Liver (tissue), 9 donors: ENCODE results near the gene NOP16. TPM values are rescaled to one million over a fixed set of nuclear protein-coding genes. Genes with fewer than 3 reads are reported as not detected.

Experiments used
- DNase-seq: peaks from one replicate; pipeline ENCODE4 v3.0.0-alpha.2; 2017; ENCODE audit warnings: low spot score
- H3K27ac ChIP-seq, 2 donors: one replicate each; pipeline ENCODE4 v1.7.0; 2013; ENCODE audit warnings: inconsistent platforms in 2 of 2, low read length in 2 of 2, control low read depth in 1 of 2, low read depth in 1 of 2, mild to moderate bottlenecking in 1 of 2
- H3K27me3 ChIP-seq, 4 donors: one replicate each; pipeline versions ENCODE4 v1.6.1 to v1.7.0; 2013; ENCODE audit warnings: low read length in 3 of 4, inconsistent platforms in 1 of 4, mild to moderate bottlenecking in 1 of 4, moderate library complexity in 1 of 4; ENCODE audit not compliant: control insufficient read depth in 4 of 4, insufficient read depth in 4 of 4
- H3K36me3 ChIP-seq, 4 donors: one replicate each; pipeline versions ENCODE4 v1.6.1 to v1.7.0; 2013; ENCODE audit warnings: low read length in 3 of 4, mild to moderate bottlenecking in 3 of 4, low read depth in 1 of 4, moderate library complexity in 1 of 4; ENCODE audit not compliant: control insufficient read depth in 4 of 4, insufficient read depth in 3 of 4
- H3K4me1 ChIP-seq, 4 donors: one replicate each; pipeline versions ENCODE4 v1.6.1 to v1.7.0; 2013; ENCODE audit warnings: low read length in 3 of 4, mild to moderate bottlenecking in 3 of 4, moderate library complexity in 1 of 4; ENCODE audit not compliant: control insufficient read depth in 4 of 4, insufficient read depth in 4 of 4
- H3K4me3 ChIP-seq, 3 donors: one replicate each; pipeline versions ENCODE4 v1.6.1 to v1.7.0; 2013; ENCODE audit warnings: low read length in 3 of 3, control low read depth in 1 of 3, low read depth in 1 of 3, mild to moderate bottlenecking in 1 of 3
- H3K9ac ChIP-seq, 2 donors: one replicate each; pipeline ENCODE4 v1.7.0; 2013; ENCODE audit warnings: low read length in 2 of 2, mild to moderate bottlenecking in 2 of 2, moderate library complexity in 2 of 2, control low read depth in 1 of 2, low read depth in 1 of 2
- H3K9me3 ChIP-seq, 4 donors: one replicate each; pipeline versions ENCODE4 v1.6.1 to v1.7.0; 2013; ENCODE audit warnings: low read length in 3 of 4; ENCODE audit not compliant: control insufficient read depth in 4 of 4
- ATF3 ChIP-seq: IDR thresholded peaks from 2 replicates; pipeline ENCODE4 v1.6.1; 2016; ENCODE audit warnings: antibody characterized with exemption
- EGR1 ChIP-seq, 2 donors: IDR thresholded peaks; 2 replicates each; pipeline ENCODE4 v1.6.1; 2016 to 2018; ENCODE audit warnings: antibody characterized with exemption in 2 of 2, low read depth in 2 of 2
- FOXA1 ChIP-seq: IDR thresholded peaks from 2 replicates; pipeline ENCODE4 v1.6.1; 2016; ENCODE audit warnings: antibody characterized with exemption
- FOXA2 ChIP-seq: IDR thresholded peaks from 2 replicates; pipeline ENCODE4 v1.6.1; 2016; ENCODE audit warnings: antibody characterized with exemption
- GABPA ChIP-seq, 2 donors: IDR thresholded peaks in 1 of 2; conservative IDR thresholded peaks in 1 of 2; 2 replicates each; pipeline ENCODE4 v1.6.1; 2016; ENCODE audit warnings: antibody characterized with exemption in 2 of 2, mild to moderate bottlenecking in 1 of 2, moderate library complexity in 1 of 2
- HNF4A ChIP-seq, 2 donors: conservative IDR thresholded peaks; 2 replicates each; pipeline ENCODE4 v1.6.1; 2016; ENCODE audit warnings: antibody characterized with exemption in 2 of 2, mild to moderate bottlenecking in 2 of 2
- HNF4G ChIP-seq: IDR thresholded peaks from 2 replicates; pipeline ENCODE4 v1.6.1; 2016; ENCODE audit warnings: antibody characterized with exemption
- JUND ChIP-seq, 2 donors: IDR thresholded peaks; 2 replicates each; pipeline ENCODE4 v1.6.1; 2016; ENCODE audit warnings: antibody characterized with exemption in 2 of 2
- NR2F2 ChIP-seq: IDR thresholded peaks from 2 replicates; pipeline ENCODE4 v1.6.1; 2016; ENCODE audit warnings: antibody characterized with exemption
- RAD21 ChIP-seq, 2 donors: IDR thresholded peaks; 2 replicates each; pipeline ENCODE4 v1.6.1; 2016; ENCODE audit warnings: antibody characterized with exemption in 2 of 2, mild to moderate bottlenecking in 2 of 2
- REST ChIP-seq: IDR thresholded peaks from 2 replicates; pipeline ENCODE4 v1.6.1; 2016; ENCODE audit warnings: antibody characterized with exemption, mild to moderate bottlenecking
- RXRA ChIP-seq, 2 donors: IDR thresholded peaks; 2 replicates each; pipeline ENCODE4 v1.6.1; 2017 to 2018; ENCODE audit warnings: antibody characterized with exemption in 2 of 2, mild to moderate bottlenecking in 1 of 2
- SP1 ChIP-seq: IDR thresholded peaks from 2 replicates; pipeline ENCODE4 v1.6.1; 2018; ENCODE audit warnings: antibody characterized with exemption, mild to moderate bottlenecking
- TAF1 ChIP-seq: conservative IDR thresholded peaks from 2 replicates; pipeline ENCODE4 v1.6.1; 2016; ENCODE audit warnings: antibody characterized with exemption, mild to moderate bottlenecking
- YY1 ChIP-seq: IDR thresholded peaks from 2 replicates; pipeline ENCODE4 v1.6.1; 2016; ENCODE audit warnings: antibody characterized with exemption, mild to moderate bottlenecking
- ZBTB33 ChIP-seq: IDR thresholded peaks from 2 replicates; pipeline ENCODE4 v1.6.1; 2016; ENCODE audit warnings: antibody characterized with exemption
- WGBS: extraction: QIAGEN DNeasy Blood & Tissue Kit; methylation state at CpG from one replicate; pipeline ENCODE4 v1.1.7; 2013; 5-methylcytosine and 5-hydroxymethylcytosine counted together
- polyA plus RNA-seq, 2 donors: library from polyadenylated mRNA; stranded (reverse) in 1 of 2; unstranded in 1 of 2; fragments of 200-250 nt in 1 of 2; fragments of >200 nt in 1 of 2; fragmentation: Nextera tagmentation in 1 of 2; extraction: Ambion mirVana in 1 of 2; gene quantifications; one replicate each; pipeline versions ENCODE4 v1.2.1 to v1.2.3, GENCODE V29; 2013 to 2015
- total RNA-seq, 2 donors: library from RNA; depleted of rRNA; stranded (reverse); fragments of >200 nt; gene quantifications; one replicate each; pipeline ENCODE4 v1.2.3, GENCODE V29; 2014
- TF ChIP-seq, protein P1 (sequence below): IDR thresholded peaks from 2 replicates; pipeline ENCODE4 v1.6.1; 2016; ENCODE audit warnings: antibody characterized with exemption
- TF ChIP-seq, protein P2 (sequence below): fragments of 150-350 bp; IDR thresholded peaks from 2 replicates; pipeline ENCODE4 v1.5.1; 2017; ENCODE audit warnings: improper control_type of control experiment, low read depth, low read length; ENCODE audit not compliant: missing input control
- donor health status: healthy.
- donor health status: healthy.
- donor health status: healthy.
- donor health status: healthy.
- donor health status: healthy.

NOP16 gene
- total and polyA plus RNA-seq, 4 donors, result 6.1 to 41.2 (median 17.2) TPM

DNA sequence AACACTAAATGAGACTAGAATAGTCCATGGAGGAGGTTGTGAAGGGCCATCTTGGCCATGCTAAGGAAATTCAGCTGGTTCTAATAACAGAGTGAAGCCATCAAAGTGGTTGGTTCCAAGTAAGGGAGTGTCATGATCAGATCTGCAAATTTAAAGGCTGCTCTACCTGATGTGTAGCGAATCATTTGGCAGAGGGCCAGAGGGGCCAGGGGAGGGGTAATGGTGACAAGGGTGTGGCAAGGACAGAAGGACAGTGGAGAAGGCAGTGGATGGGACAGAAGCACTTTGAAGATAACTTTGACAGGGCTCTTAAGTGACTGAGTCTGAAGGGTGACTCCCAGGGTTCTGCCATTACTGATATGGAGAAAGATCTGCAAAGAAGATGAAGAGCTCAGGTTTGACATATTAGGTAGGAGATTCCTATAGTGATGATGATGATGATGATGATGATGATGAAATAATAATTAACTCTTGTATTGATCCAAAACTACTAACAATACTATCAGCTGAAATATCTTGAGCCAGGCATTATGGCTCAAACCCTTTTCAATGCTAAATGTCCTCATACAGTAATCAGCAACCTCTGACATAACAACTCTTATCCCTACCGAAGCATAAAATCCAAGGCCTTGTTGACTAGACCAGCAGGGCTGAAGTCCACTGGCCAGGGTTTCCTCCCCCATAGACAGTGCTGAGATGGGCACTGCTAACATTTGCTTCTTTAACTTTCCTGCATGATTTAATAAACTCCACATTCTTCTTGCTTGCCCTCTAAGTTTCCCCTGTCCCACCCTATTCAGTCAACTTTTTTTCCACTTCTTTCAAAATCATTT is 46.9 kb downstream of the NOP16 start (continued):
- TF ChIP-seq, protein P1, sequence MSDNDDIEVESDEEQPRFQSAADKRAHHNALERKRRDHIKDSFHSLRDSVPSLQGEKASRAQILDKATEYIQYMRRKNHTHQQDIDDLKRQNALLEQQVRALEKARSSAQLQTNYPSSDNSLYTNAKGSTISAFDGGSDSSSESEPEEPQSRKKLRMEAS, result no peak
- peak in 1 of 2 donors; percentile 52 for TF ChIP-seq RXRA (IDR thresholded peaks at IDR 0.05)
- peak; percentile 58 for TF ChIP-seq FOXA2
- TF ChIP-seq FOXA1, result peak; percentile 15
- no peak for TF ChIP-seq EGR1 (IDR thresholded peaks at IDR 0.05; ENCODE audit: low read depth in 2 of 2)
- no peak for TF ChIP-seq RAD21 (IDR thresholded peaks at IDR 0.05)
- no peak for TF ChIP-seq NR2F2
- TF ChIP-seq, protein P2, sequence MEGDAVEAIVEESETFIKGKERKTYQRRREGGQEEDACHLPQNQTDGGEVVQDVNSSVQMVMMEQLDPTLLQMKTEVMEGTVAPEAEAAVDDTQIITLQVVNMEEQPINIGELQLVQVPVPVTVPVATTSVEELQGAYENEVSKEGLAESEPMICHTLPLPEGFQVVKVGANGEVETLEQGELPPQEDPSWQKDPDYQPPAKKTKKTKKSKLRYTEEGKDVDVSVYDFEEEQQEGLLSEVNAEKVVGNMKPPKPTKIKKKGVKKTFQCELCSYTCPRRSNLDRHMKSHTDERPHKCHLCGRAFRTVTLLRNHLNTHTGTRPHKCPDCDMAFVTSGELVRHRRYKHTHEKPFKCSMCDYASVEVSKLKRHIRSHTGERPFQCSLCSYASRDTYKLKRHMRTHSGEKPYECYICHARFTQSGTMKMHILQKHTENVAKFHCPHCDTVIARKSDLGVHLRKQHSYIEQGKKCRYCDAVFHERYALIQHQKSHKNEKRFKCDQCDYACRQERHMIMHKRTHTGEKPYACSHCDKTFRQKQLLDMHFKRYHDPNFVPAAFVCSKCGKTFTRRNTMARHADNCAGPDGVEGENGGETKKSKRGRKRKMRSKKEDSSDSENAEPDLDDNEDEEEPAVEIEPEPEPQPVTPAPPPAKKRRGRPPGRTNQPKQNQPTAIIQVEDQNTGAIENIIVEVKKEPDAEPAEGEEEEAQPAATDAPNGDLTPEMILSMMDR, result no peak

GRCh38 chr5:176339304-176339703 is 49.1 kb downstream of the NOP16 start:
- TF ChIP-seq TAF1 (no peak), RXRA (IDR thresholded peaks at IDR 0.05) (peak; percentile 64 to 86), REST (no peak), RAD21 (IDR thresholded peaks at IDR 0.05) (peak in 1 of 2 donors; percentile 32), EGR1 (IDR thresholded peaks at IDR 0.05; ENCODE audit: low read depth in 2 of 2) (no peak), SP1 (peak; percentile 64), HNF4A (conservative IDR thresholded peaks at IDR 0.05) (peak; percentile 55 to 84), ZBTB33 (peak; percentile 63), FOXA1 (no peak), HNF4G (no peak), NR2F2 (no peak), YY1 (peak; percentile 53), ATF3 (no peak), FOXA2 (peak; percentile 33), GABPA (IDR thresholded peaks at IDR 0.05 in 1 of 2, conservative IDR thresholded peaks at IDR 0.05 in 1 of 2) (no peak), JUND (IDR thresholded peaks at IDR 0.05) (peak in 1 of 2 donors; percentile 50)
- TF ChIP-seq, protein P2, result no peak
- TF ChIP-seq, protein P1, result peak; percentile 87
- H3K27me3 ChIP-seq, result no peaks in the 10 kb centered on the region
- H3K4me1 ChIP-seq, result peaks cover 9 to 51% (median 39%) of the 10 kb centered on the region in 4 donors
- H3K9ac ChIP-seq, result peak overlapping the region; percentile 19 to 58
- no peak for DNase-seq
- peaks cover 0 to under 1% (median 0%) of the 10 kb centered on the region in 4 donors for H3K9me3 ChIP-seq
- peak overlapping the region; percentile 44 to 75 for H3K27ac ChIP-seq
- WGBS, result 40% methylated on average over 5 of the region's 5 CpGs
- peaks cover 0 to 2% (median 2%) of the 10 kb centered on the region in 4 donors for H3K36me3 ChIP-seq
- H3K4me3 ChIP-seq, result peak overlapping the region in 1 of 3 donors; percentile 5
